Mesendoderm (in vitro differentiated cells): ENCODE measurements around the gene MRM1.

Experiments used
- DNase-seq: peaks from one replicate; pipeline ENCODE4 v3.0.0; 2013
- H2AK5ac ChIP-seq: 2 replicates; pipeline ENCODE4 v1.6.1; 2013; ENCODE audit warnings: low read length, inconsistent platforms
- H2BK120ac ChIP-seq: 2 replicates; pipeline ENCODE4 v1.6.1; 2013; ENCODE audit warnings: low read depth, mild to moderate bottlenecking, low read length, moderate library complexity, mixed read lengths
- H2BK15ac ChIP-seq: replicated peaks from 2 replicates; pipeline ENCODE4 v1.6.1; 2013; ENCODE audit warnings: low read depth, mild to moderate bottlenecking, moderate library complexity
- H2BK5ac ChIP-seq: 2 replicates; pipeline ENCODE4 v1.6.1; 2013; ENCODE audit warnings: low read length, inconsistent platforms
- H3K18ac ChIP-seq: 2 replicates; pipeline ENCODE4 v1.6.1; 2013; ENCODE audit warnings: mild to moderate bottlenecking, low read length, mixed read lengths
- H3K23ac ChIP-seq: one replicate; pipeline ENCODE4 v1.6.1; 2013; ENCODE audit warnings: low read length
- H3K27ac ChIP-seq: 2 replicates; pipeline ENCODE4 v1.5.1; 2013; ENCODE audit warnings: low read depth, mild to moderate bottlenecking, inconsistent platforms, low read length, moderate library complexity
- H3K27me3 ChIP-seq: 2 replicates; pipeline ENCODE4 v1.6.1; 2013; ENCODE audit warnings: low read length, control low read depth, mild to moderate bottlenecking, inconsistent platforms; ENCODE audit not compliant: insufficient read depth, poor library complexity
- H3K36me3 ChIP-seq: 2 replicates; pipeline ENCODE4 v1.6.1; 2013; ENCODE audit warnings: low read length, inconsistent platforms; ENCODE audit not compliant: control insufficient read depth, insufficient read depth
- H3K4ac ChIP-seq: one replicate; pipeline ENCODE4 v1.6.1; 2013; ENCODE audit warnings: low read depth, mild to moderate bottlenecking, low read length, moderate library complexity
- H3K4me1 ChIP-seq: 2 replicates; pipeline ENCODE4 v1.6.1; 2013; ENCODE audit warnings: low read depth, low read length, inconsistent platforms; ENCODE audit not compliant: control insufficient read depth
- H3K4me2 ChIP-seq: 2 replicates; pipeline ENCODE4 v1.6.1; 2013; ENCODE audit warnings: low read length
- H3K4me3 ChIP-seq: 2 replicates; pipeline ENCODE4 v1.5.1; 2013; ENCODE audit warnings: mild to moderate bottlenecking, low read length
- H3K56ac ChIP-seq: one replicate; pipeline ENCODE4 v1.6.1; 2013; ENCODE audit warnings: low read length
- H3K79me1 ChIP-seq: 2 replicates; pipeline ENCODE4 v1.6.1; 2013; ENCODE audit warnings: low read length, inconsistent platforms
- H3K79me2 ChIP-seq: 2 replicates; pipeline ENCODE4 v1.6.1; 2013; ENCODE audit warnings: mild to moderate bottlenecking, low read length; ENCODE audit not compliant: control insufficient read depth, insufficient read depth
- H3K9ac ChIP-seq: 2 replicates; pipeline ENCODE4 v1.6.1; 2013; ENCODE audit warnings: low read length, inconsistent platforms
- H4K5ac ChIP-seq: one replicate; pipeline ENCODE4 v1.6.1; 2013; ENCODE audit warnings: low read length
- H4K8ac ChIP-seq: one replicate; pipeline ENCODE4 v1.6.1; 2013; ENCODE audit warnings: low read depth, mild to moderate bottlenecking, control low read depth, low read length, moderate library complexity
- WGBS: extraction: QIAGEN DNeasy Blood & Tissue Kit; methylation state at CpG from one replicate; pipeline ENCODE4 v1.1.7; 2013; ENCODE audit warnings: low lambda C conversion rate, missing lambda C conversion rate; ENCODE audit not compliant: insufficient coverage; ENCODE audit errors: extremely low coverage; 5-methylcytosine and 5-hydroxymethylcytosine counted together

MRM1 gene

DNA sequence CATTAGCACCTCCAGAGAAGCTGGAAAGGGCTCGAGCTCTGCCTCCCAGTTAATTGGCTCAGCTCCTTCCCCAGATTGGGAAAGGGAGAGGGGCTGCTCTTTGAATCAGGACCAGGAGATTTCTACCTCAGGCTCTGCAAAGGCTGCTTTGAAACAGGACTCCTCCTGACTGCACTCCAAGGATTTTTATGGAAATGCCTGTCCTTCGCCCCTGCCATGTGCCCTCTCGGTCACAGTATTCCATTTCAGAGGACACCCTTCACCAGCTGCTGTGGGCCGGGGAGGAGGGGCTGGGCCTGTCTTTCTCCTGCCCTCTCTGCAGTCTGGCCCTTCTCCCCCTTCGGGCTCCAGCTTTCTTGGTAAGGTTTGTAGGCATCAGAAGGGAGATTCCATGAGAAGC, 13.6 kb downstream of the MRM1 start:
- H3K4me1 ChIP-seq = peaks cover 24% of the 10 kb centered on the region
- H3K4me3 ChIP-seq = no peak overlapping the region
- WGBS = no CpG with 5 or more reads among the region's 5 CpGs
- peak overlapping the region; percentile 47 for H3K27ac ChIP-seq
- H2AK5ac ChIP-seq = no peak overlapping the region
- H3K9ac ChIP-seq = peak overlapping the region; percentile 39
- no peaks in the 10 kb centered on the region for H3K27me3 ChIP-seq
- H3K23ac ChIP-seq = no peak overlapping the region
- no peak overlapping the region for H3K4me2 ChIP-seq
- peak; percentile 50 for DNase-seq
- H2BK15ac ChIP-seq = no peak overlapping the region
- H3K4ac ChIP-seq = peak overlapping the region; percentile 76
- H3K56ac ChIP-seq = peak overlapping the region; percentile 63
- no peaks in the 10 kb centered on the region for H3K79me1 ChIP-seq
- peak overlapping the region; percentile 9 for H2BK5ac ChIP-seq
- H3K18ac ChIP-seq = no peak overlapping the region
- no peaks in the 10 kb centered on the region for H3K79me2 ChIP-seq
- H4K8ac ChIP-seq = no peak overlapping the region
- H2BK120ac ChIP-seq = peak overlapping the region; percentile 14
- H4K5ac ChIP-seq = no peak overlapping the region
- no peaks in the 10 kb centered on the region for H3K36me3 ChIP-seq

DNA sequence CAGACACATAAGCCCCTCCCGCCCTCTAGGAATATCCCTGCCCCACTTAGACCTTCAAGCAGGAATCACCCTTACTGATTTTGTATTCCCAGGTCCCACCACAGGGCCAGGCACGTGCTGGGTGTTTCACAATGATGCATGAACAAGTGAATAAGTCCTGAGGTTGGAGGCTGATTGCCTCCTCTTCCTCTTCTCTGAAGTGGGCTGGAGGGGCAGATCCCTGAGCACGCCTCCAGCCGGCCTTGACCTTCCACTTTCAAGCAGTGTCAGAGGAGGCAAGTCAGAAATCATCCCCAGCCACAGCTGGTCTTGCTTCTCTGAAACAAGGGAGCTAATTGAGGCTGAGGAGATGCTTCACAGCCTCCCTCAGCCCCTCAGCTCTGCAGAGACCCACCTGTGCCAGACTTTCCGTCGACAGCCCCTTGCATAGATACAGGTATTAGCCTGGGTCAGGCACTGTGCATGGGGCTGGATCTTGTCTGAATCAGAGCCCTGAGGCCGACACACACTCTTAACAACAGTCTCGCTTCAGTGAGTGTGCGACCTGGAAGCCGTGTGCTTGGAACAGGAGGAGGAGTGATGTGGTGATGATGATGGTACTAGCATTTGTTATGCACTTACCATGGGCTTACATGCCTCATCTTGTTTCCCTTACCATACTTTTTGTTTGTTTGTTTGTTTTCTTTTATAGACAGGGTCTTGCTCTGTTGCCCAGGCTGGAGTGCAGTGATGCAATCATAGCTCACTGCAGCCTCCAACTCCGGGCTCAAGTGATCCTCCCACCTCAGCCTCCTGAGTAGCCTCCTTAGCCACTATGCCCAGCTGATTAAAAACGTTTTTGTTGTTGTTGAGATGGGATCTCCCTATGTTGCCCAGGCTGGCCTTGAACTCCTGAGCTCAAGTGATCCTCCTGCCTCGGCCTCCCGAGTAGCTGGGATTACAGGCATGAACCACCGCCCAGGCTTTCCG, 15.0 kb downstream of the MRM1 start:
- no peak overlapping the region for H3K23ac ChIP-seq
- H3K4ac ChIP-seq = no peak overlapping the region
- no peak overlapping the region for H4K5ac ChIP-seq
- no peak overlapping the region for H4K8ac ChIP-seq
- H3K4me1 ChIP-seq = peaks cover 24% of the 10 kb centered on the region
- H3K79me1 ChIP-seq = no peaks in the 10 kb centered on the region
- no peak overlapping the region for H2AK5ac ChIP-seq
- no peak overlapping the region for H2BK5ac ChIP-seq
- H3K27ac ChIP-seq = no peak overlapping the region
- no peaks in the 10 kb centered on the region for H3K27me3 ChIP-seq
- no peak overlapping the region for H3K56ac ChIP-seq
- DNase-seq = no peak
- H3K4me3 ChIP-seq = no peak overlapping the region
- no CpG with 5 or more reads among the region's 16 CpGs for WGBS
- H3K9ac ChIP-seq = no peak overlapping the region
- H3K18ac ChIP-seq = no peak overlapping the region
- no peaks in the 10 kb centered on the region for H3K79me2 ChIP-seq
- H3K36me3 ChIP-seq = no peaks in the 10 kb centered on the region
- no peak overlapping the region for H2BK120ac ChIP-seq
- no peak overlapping the region for H2BK15ac ChIP-seq
- H3K4me2 ChIP-seq = no peak overlapping the region

GRCh38 chr17:36617773-36618172, 16.4 kb downstream of the MRM1 start:
- H3K23ac ChIP-seq = no peak overlapping the region

DNA sequence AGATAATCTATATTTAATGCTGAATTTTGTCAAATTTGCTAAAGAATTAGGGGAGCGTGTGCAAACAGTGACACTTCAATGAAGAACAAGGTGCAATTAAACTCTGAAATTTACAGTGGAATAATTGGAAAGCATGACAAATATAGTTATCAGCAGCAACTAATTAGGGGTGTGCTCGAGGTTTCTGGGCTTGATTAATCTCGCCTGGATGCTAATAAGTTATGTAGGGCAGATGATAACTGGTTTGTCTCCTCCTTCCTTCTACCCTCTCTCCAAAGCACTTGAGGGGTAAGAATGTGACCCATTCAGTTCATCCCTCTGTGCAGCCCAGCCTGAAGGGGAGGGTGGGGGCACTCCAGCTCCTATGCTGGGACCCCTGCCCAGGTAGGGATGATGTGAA, 21.9 kb downstream of the MRM1 start:
- no peak overlapping the region for H3K56ac ChIP-seq
- H3K4me3 ChIP-seq = no peak overlapping the region

More at GRCh38 chr17:36617773-36618172, 16.4 kb downstream of the MRM1 start:
- no peak for DNase-seq
- Histone ChIP-seq H4K5ac (no peak overlapping the region), H3K36me3 (no peaks in the 10 kb centered on the region), H2AK5ac (no peak overlapping the region), H4K8ac (no peak overlapping the region), H3K4me3 (no peak overlapping the region), H3K56ac (no peak overlapping the region), H2BK120ac (no peak overlapping the region), H2BK15ac (no peak overlapping the region), H3K79me2 (no peaks in the 10 kb centered on the region), H3K79me1 (no peaks in the 10 kb centered on the region), H3K4ac (no peak overlapping the region), H3K4me2 (no peak overlapping the region), H3K27ac (no peak overlapping the region), H2BK5ac (no peak overlapping the region), H3K27me3 (no peaks in the 10 kb centered on the region), H3K9ac (no peak overlapping the region), H3K18ac (no peak overlapping the region), H3K4me1 (peaks cover 18% of the 10 kb centered on the region)
- WGBS = no CpG with 5 or more reads among the region's 7 CpGs

GRCh38 chr17:36625188-36625587, 23.8 kb downstream of the MRM1 start:
- Histone ChIP-seq H3K18ac (no peak overlapping the region), H3K79me1 (no peaks in the 10 kb centered on the region), H2BK5ac (no peak overlapping the region), H3K79me2 (no peaks in the 10 kb centered on the region), H3K27me3 (no peaks in the 10 kb centered on the region), H3K4me2 (no peak overlapping the region), H3K56ac (no peak overlapping the region), H2BK120ac (no peak overlapping the region), H3K4ac (no peak overlapping the region), H2BK15ac (no peak overlapping the region), H3K4me3 (no peak overlapping the region), H2AK5ac (no peak overlapping the region), H3K27ac (no peak overlapping the region), H3K23ac (no peak overlapping the region), H4K8ac (no peak overlapping the region), H3K36me3 (no peaks in the 10 kb centered on the region), H4K5ac (no peak overlapping the region), H3K9ac (no peak overlapping the region), H3K4me1 (no peaks in the 10 kb centered on the region)
- no peak for DNase-seq
- WGBS = 100% methylated on average over 3 of the region's 7 CpGs

More for the DNA sequence above, 21.9 kb downstream of the MRM1 start:
- no peaks in the 10 kb centered on the region for H3K36me3 ChIP-seq
- no peak overlapping the region for H4K5ac ChIP-seq
- H4K8ac ChIP-seq = no peak overlapping the region
- H2BK15ac ChIP-seq = no peak overlapping the region
- no peak overlapping the region for H3K4me2 ChIP-seq
- H3K27ac ChIP-seq = no peak overlapping the region
- H3K4me1 ChIP-seq = no peaks in the 10 kb centered on the region
- no peaks in the 10 kb centered on the region for H3K79me2 ChIP-seq
- H3K79me1 ChIP-seq = no peaks in the 10 kb centered on the region
- no peak overlapping the region for H3K18ac ChIP-seq
- no peak overlapping the region for H3K9ac ChIP-seq
- no peak overlapping the region for H3K4ac ChIP-seq
- DNase-seq = no peak
- no peak overlapping the region for H3K23ac ChIP-seq
- no peak overlapping the region for H2AK5ac ChIP-seq
- no peaks in the 10 kb centered on the region for H3K27me3 ChIP-seq
- WGBS = no CpG with 5 or more reads among the region's 3 CpGs
- no peak overlapping the region for H2BK5ac ChIP-seq
- no peak overlapping the region for H2BK120ac ChIP-seq
